H1 (cell line): ENCODE measurements around the gene TMED4. TPM values are rescaled to one million over a fixed set of nuclear protein-coding genes. Genes with fewer than 3 reads are reported as not detected.

Source experiments
- CTCF ChIA-PET: fragments of 300-600 bp; sonication (Branson Sonifier 250); formaldehyde crosslinking; loops from one replicate; lab custom pipeline; 2021; ENCODE audit not compliant: partially characterized antibody; lab: Charles Lee
- POLR2A ChIA-PET: fragments of 300-600 bp; sonication (Branson Sonifier 250); formaldehyde crosslinking; loops from one replicate; lab custom pipeline; 2021; ENCODE audit warnings: inconsistent platforms; ENCODE audit not compliant: partially characterized antibody; lab: Charles Lee
- DNase-seq, 2 experiments: peaks; one replicate each; pipeline versions ENCODE4 v3.0.0 to v3.0.0-alpha.2; 2010 to 2022; ENCODE audit warnings: low spot score in 2 of 2, low read depth in 1 of 2, mixed read lengths in 1 of 2
- FAIRE-seq: peaks from 2 replicates; lab custom pipeline; 2011; peaks lifted over from hg19 to GRCh38; lab: Jason Lieb, UNC
- H2AFZ ChIP-seq: 2 replicates; pipeline ENCODE4 v1.8.1; 2012; ENCODE audit warnings: low read length, inconsistent platforms
- H2AK5ac ChIP-seq: 2 replicates; pipeline ENCODE4 v1.6.1; 2013; ENCODE audit warnings: low read depth, low read length
- H2BK120ac ChIP-seq: replicated peaks from 2 replicates; pipeline ENCODE3; 2013; ENCODE audit warnings: low read depth, low read length, inconsistent platforms
- H2BK12ac ChIP-seq: 2 replicates; pipeline ENCODE4 v1.6.1; 2013; ENCODE audit warnings: low read depth, low read length
- H2BK15ac ChIP-seq: 2 replicates; pipeline ENCODE4 v1.6.1; 2013; ENCODE audit warnings: low read length
- H2BK20ac ChIP-seq: 2 replicates; pipeline ENCODE4 v1.6.1; 2013; ENCODE audit warnings: low read length
- H2BK5ac ChIP-seq: 2 replicates; pipeline ENCODE4 v1.6.1; 2013; ENCODE audit warnings: low read depth, low read length
- H3K14ac ChIP-seq: 2 replicates; pipeline ENCODE4 v1.6.1; 2013; ENCODE audit warnings: inconsistent platforms; ENCODE audit not compliant: insufficient read length
- H3K18ac ChIP-seq: 2 replicates; pipeline ENCODE4 v1.6.1; 2013; ENCODE audit warnings: low read length; ENCODE audit errors: extremely low read depth
- H3K23ac ChIP-seq: 2 replicates; pipeline ENCODE4 v1.6.1; 2013; ENCODE audit warnings: inconsistent platforms; ENCODE audit not compliant: insufficient read length
- H3K23me2 ChIP-seq: 2 replicates; pipeline ENCODE4 v1.6.1; 2013; ENCODE audit warnings: low read depth, low read length
- H3K27ac ChIP-seq: 2 replicates; pipeline ENCODE4 v1.6.1; 2011; ENCODE audit warnings: low read depth, low read length, inconsistent platforms
- H3K27me3 ChIP-seq, 4 experiments: replicated peaks in 1 of 4; 1 replicate in 1 of 4; 2 replicates in 3 of 4; pipeline versions ENCODE4 v1.6.1 to v1.8.1; 2011 to 2013; ENCODE audit warnings: low read length in 3 of 4, mild to moderate bottlenecking in 3 of 4, inconsistent platforms in 2 of 4, mixed read lengths in 2 of 4, moderate library complexity in 1 of 4; ENCODE audit not compliant: control insufficient read depth in 3 of 4, insufficient read depth in 3 of 4; ENCODE audit errors: extremely low read depth in 1 of 4
- H3K36me3 ChIP-seq, 4 experiments: 2 replicates each; pipeline versions ENCODE4 v1.6.1 to v1.8.1; 2011 to 2013; ENCODE audit warnings: mild to moderate bottlenecking in 4 of 4, low read length in 3 of 4, moderate library complexity in 2 of 4, control low read depth in 1 of 4, inconsistent platforms in 1 of 4; ENCODE audit not compliant: insufficient read depth in 4 of 4, control insufficient read depth in 2 of 4
- H3K4ac ChIP-seq: replicated peaks from 2 replicates; pipeline ENCODE3; 2013; ENCODE audit warnings: low read length, low read depth, mixed read lengths, inconsistent platforms; ENCODE audit not compliant: insufficient read length
- H3K4me1 ChIP-seq, 4 experiments: replicated peaks in 1 of 4; 1 replicate in 1 of 4; 2 replicates in 3 of 4; pipeline versions ENCODE4 v1.6.1 to v1.8.1; 2011 to 2013; ENCODE audit warnings: low read length in 3 of 4, inconsistent platforms in 2 of 4, mixed read lengths in 1 of 4; ENCODE audit not compliant: insufficient read depth in 4 of 4, control insufficient read depth in 3 of 4
- H3K4me2 ChIP-seq, 2 experiments: 2 replicates each; pipeline versions ENCODE4 v1.6.1 to v1.8.1; 2011 to 2013; ENCODE audit warnings: low read depth in 2 of 2, low read length in 2 of 2, control low read depth in 1 of 2, inconsistent platforms in 1 of 2, mild to moderate bottlenecking in 1 of 2; ENCODE audit not compliant: insufficient read depth in 1 of 2
- H3K4me3 ChIP-seq, 4 experiments: fragments of 200-600, 300-600 bp in 1 of 4; sonication (generic), shearing (Covaris generic), sonication (Bioruptor Twin) in 1 of 4; 2 replicates each; pipeline versions ENCODE4 v1.5.1 to v1.8.1; 2011 to 2016; ENCODE audit warnings: low read length in 4 of 4, low read depth in 3 of 4, control low read depth in 2 of 4, inconsistent platforms in 2 of 4, mild to moderate bottlenecking in 2 of 4, mixed read lengths in 1 of 4, moderate library complexity in 1 of 4; ENCODE audit not compliant: insufficient read depth in 2 of 4; ENCODE audit errors: extremely low read depth in 1 of 4
- H3K56ac ChIP-seq: replicated peaks from 2 replicates; pipeline ENCODE3; 2013; ENCODE audit warnings: low read depth, mild to moderate bottlenecking, mixed read lengths, low read length, inconsistent platforms; ENCODE audit not compliant: insufficient read length
- H3K79me1 ChIP-seq: 2 replicates; pipeline ENCODE4 v1.6.1; 2013; ENCODE audit warnings: low read depth, low read length, control low read depth
- H3K79me2 ChIP-seq, 2 experiments: 2 replicates each; pipeline versions ENCODE4 v1.6.1 to v1.8.1; 2012 to 2013; ENCODE audit warnings: low read length in 2 of 2, mild to moderate bottlenecking in 2 of 2, inconsistent platforms in 1 of 2; ENCODE audit not compliant: insufficient read depth in 2 of 2, control insufficient read depth in 1 of 2
- H3K9ac ChIP-seq, 4 experiments: replicated peaks in 1 of 4; 1 replicate in 1 of 4; 2 replicates in 3 of 4; pipeline versions ENCODE4 v1.6.1 to v1.8.1; 2011 to 2013; ENCODE audit warnings: low read depth in 3 of 4, low read length in 3 of 4, control low read depth in 2 of 4, mild to moderate bottlenecking in 2 of 4, moderate library complexity in 2 of 4, inconsistent platforms in 1 of 4; ENCODE audit errors: extremely low read depth in 1 of 4
- H3K9me3 ChIP-seq, 2 experiments: 2 replicates each; pipeline versions ENCODE4 v1.6.1 to v1.8.1; 2012 to 2013; ENCODE audit warnings: mild to moderate bottlenecking in 2 of 2, moderate library complexity in 2 of 2, control low read depth in 1 of 2, inconsistent platforms in 1 of 2, low read depth in 1 of 2, low read length in 1 of 2, mixed read lengths in 1 of 2; ENCODE audit not compliant: insufficient read depth in 2 of 2
- H4K20me1 ChIP-seq, 2 experiments: replicated peaks in 1 of 2; 2 replicates each; pipeline versions ENCODE3 to v1.8.1; 2011 to 2013; ENCODE audit warnings: inconsistent platforms in 2 of 2, low read length in 2 of 2, mild to moderate bottlenecking in 1 of 2; ENCODE audit not compliant: insufficient read depth in 2 of 2, control insufficient read depth in 1 of 2
- H4K5ac ChIP-seq: 2 replicates; pipeline ENCODE4 v1.6.1; 2013; ENCODE audit warnings: low read length, low read depth, mixed read lengths, inconsistent platforms; ENCODE audit not compliant: insufficient read length
- H4K8ac ChIP-seq: 2 replicates; pipeline ENCODE4 v1.8.0; 2013; ENCODE audit warnings: mild to moderate bottlenecking, moderate library complexity, low read length, inconsistent platforms; ENCODE audit not compliant: insufficient read depth; ENCODE audit errors: extremely low read depth
- H4K91ac ChIP-seq: replicated peaks from 2 replicates; pipeline ENCODE3; 2013; ENCODE audit warnings: low read length, mixed read lengths, inconsistent platforms; ENCODE audit not compliant: insufficient read length
- BACH1 ChIP-seq: IDR thresholded peaks from 2 replicates; pipeline ENCODE4 v1.6.1; 2012; ENCODE audit warnings: low read length, improper control_type of control experiment
- CTCF ChIP-seq, 3 experiments: IDR thresholded peaks; 1 replicate in 2 of 3; 2 replicates in 1 of 3; pipeline versions ENCODE4 v1.5.1 to v1.6.1; 2011; ENCODE audit warnings: low read length in 3 of 3, mild to moderate bottlenecking in 3 of 3, inconsistent platforms in 2 of 3, low read depth in 1 of 3, moderate library complexity in 1 of 3; ENCODE audit not compliant: insufficient read depth in 1 of 3; ENCODE audit errors: control extremely low read depth in 1 of 3
- EP300 ChIP-seq, 2 experiments: IDR thresholded peaks; 1 replicate in 1 of 2; 2 replicates in 1 of 2; pipeline ENCODE4 v1.6.1; 2011 to 2012; ENCODE audit warnings: low read depth in 2 of 2, low read length in 2 of 2, mild to moderate bottlenecking in 2 of 2, borderline replicate concordance in 1 of 2, inconsistent platforms in 1 of 2, moderate library complexity in 1 of 2
- EZH2 ChIP-seq: fragments of 200-600 bp; sonication (generic); IDR thresholded peaks from 2 replicates; pipeline ENCODE4 v1.7.1; 2012; ENCODE audit warnings: low read depth, mild to moderate bottlenecking, moderate library complexity, low read length, inconsistent platforms; ENCODE audit not compliant: severe bottlenecking
- GABPA ChIP-seq: IDR thresholded peaks from 2 replicates; pipeline ENCODE4 v1.6.1; 2011; ENCODE audit warnings: mild to moderate bottlenecking, low read length, moderate library complexity, borderline replicate concordance; ENCODE audit not compliant: insufficient read depth
- RFX5 ChIP-seq: IDR thresholded peaks from 2 replicates; pipeline ENCODE4 v1.6.1; 2011; ENCODE audit warnings: low read depth, low read length, improper control_type of control experiment, borderline replicate concordance
- RXRA ChIP-seq: IDR thresholded peaks from 2 replicates; pipeline ENCODE4 v1.6.1; 2011; ENCODE audit warnings: low read depth, mild to moderate bottlenecking, low read length, moderate library complexity; ENCODE audit not compliant: insufficient read depth
- SP4 ChIP-seq: IDR thresholded peaks from 2 replicates; pipeline ENCODE4 v1.6.1; 2012; ENCODE audit warnings: low read length, inconsistent platforms
- SRF ChIP-seq: IDR thresholded peaks from 2 replicates; pipeline ENCODE4 v1.6.1; 2011; ENCODE audit warnings: mild to moderate bottlenecking, low read depth, low read length, moderate library complexity
- TAF7 ChIP-seq: optimal IDR thresholded peaks from 2 replicates; pipeline ENCODE3; 2011; ENCODE audit warnings: low read depth, mild to moderate bottlenecking, inconsistent platforms, low read length, moderate library complexity, borderline replicate concordance
- YY1 ChIP-seq: IDR thresholded peaks from 2 replicates; pipeline ENCODE4 v1.6.1; 2011; ENCODE audit warnings: low read depth, mild to moderate bottlenecking, low read length
- WGBS, 2 experiments: shearing (Covaris generic) in 1 of 2; methylation state at CpG; one replicate each; pipeline versions ENCODE4 v1.1.6 to v1.1.7; 2013 to 2015; ENCODE audit warnings: low lambda C conversion rate in 2 of 2, mixed read lengths in 2 of 2, inconsistent platforms in 1 of 2, low coverage in 1 of 2, missing lambda C conversion rate in 1 of 2; ENCODE audit not compliant: insufficient replicate concordance in 2 of 2, insufficient coverage in 1 of 2, insufficient read length in 1 of 2; ENCODE audit errors: extremely low coverage in 1 of 2, missing lambda C conversion rate in 1 of 2; 5-methylcytosine and 5-hydroxymethylcytosine counted together
- polyA plus RNA-seq, 7 experiments: library from polyadenylated mRNA; depleted of rRNA in 3 of 7; stranded (reverse) in 5 of 7; unstranded in 2 of 7; fragments of >200 nt in 5 of 7; fragments of 200-250 nt in 2 of 7; gene quantifications; 1 replicate in 5 of 7; 2 replicates in 1 of 7; 4 replicates in 1 of 7; pipeline versions ENCODE4 v1.2.1 to v1.2.3, GENCODE V29; 2011 to 2013; ENCODE audit warnings: missing spikeins in 2 of 7, mixed read lengths in 2 of 7
- total RNA-seq: library from RNA; stranded (reverse); fragmentation: NEBNext Ultra II Directional; extraction: Animal tissue kit (Norgen Biotek cat#: 25700); gene quantifications from 2 replicates; pipeline ENCODE4 v1.2.1, GENCODE V29; 2021

Gene TMED4
- total and polyA plus RNA-seq, 2 of the 8 experiments (the other 6 are each of a cell fraction or from before 2014, with no cell fraction given) = 44.9 to 76.7 TPM

- no peaks in the 10 kb centered on the region for H3K9me3 ChIP-seq
- H4K20me1 ChIP-seq = no peaks in the 10 kb centered on the region
- 90% methylated on average over 3 of the region's 3 CpGs; no CpG with 5 or more reads in 1 of the 2 experiments for WGBS, 2 experiments
- H3K9ac ChIP-seq = no peak overlapping the region
- no peaks in the 10 kb centered on the region for H3K23me2 ChIP-seq
- FAIRE-seq (no peak), DNase-seq (no peak)
- TF ChIP-seq YY1 (no peak), EP300 (IDR thresholded peaks at IDR 0.05; ENCODE audit: borderline replicate concordance in 1 of 2, low read depth in 2 of 2, low read length in 2 of 2) (no peak), SP4 (no peak), EZH2 (no peak), RFX5 (no peak), GABPA (no peak), RXRA (no peak), SRF (no peak), CTCF (IDR thresholded peaks at IDR 0.05; ENCODE audit: control extremely low read depth in 1 of 3, insufficient read depth in 1 of 3, low read depth in 1 of 3, low read length in 3 of 3) (no peak), BACH1 (no peak), TAF7 (no peak)
- no peak overlapping the region for H4K5ac ChIP-seq
- no peak overlapping the region for H3K4me3 ChIP-seq
- H2BK5ac ChIP-seq = no peak overlapping the region
- no peak overlapping the region for H2AK5ac ChIP-seq
- H3K4ac ChIP-seq = no peak overlapping the region
- H2BK12ac ChIP-seq = no peak overlapping the region
- no peak overlapping the region for H3K18ac ChIP-seq
- H4K8ac ChIP-seq = no peak overlapping the region
- H2AFZ ChIP-seq = no peak overlapping the region
- no peak overlapping the region for H2BK120ac ChIP-seq
- no peak overlapping the region for H3K56ac ChIP-seq
- no peak overlapping the region for H3K23ac ChIP-seq
- H3K14ac ChIP-seq = no peak overlapping the region
- H4K91ac ChIP-seq = no peak overlapping the region
- H3K36me3 ChIP-seq = no peaks in the 10 kb centered on the region
- no peaks in the 10 kb centered on the region for H3K4me1 ChIP-seq
- H3K4me2 ChIP-seq = no peak overlapping the region
- CTCF ChIA-PET = interaction anchor here (0.9 to 8.9 kb wide), 3 partner anchors 12 to 34 kb away, joined by 3 to 56 read pairs (median 4); no protein-coding TSS in a partner anchor
- no peak overlapping the region for H2BK20ac ChIP-seq
- no peak overlapping the region for H3K27ac ChIP-seq
- no peaks in the 10 kb centered on the region for H3K79me1 ChIP-seq
- POLR2A ChIA-PET = interaction anchor here (0.9 to 3.0 kb wide), 3 partner anchors 12 to 19 kb away, joined by 3 to 12 read pairs (median 3); no protein-coding TSS in a partner anchor
- no peaks in the 10 kb centered on the region for H3K27me3 ChIP-seq
- H2BK15ac ChIP-seq = no peak overlapping the region
- no peaks in the 10 kb centered on the region for H3K79me2 ChIP-seq
Observed at GRCh38 chr7:44548893-44549292, 33.1 kb downstream of the TMED4 start.
